K562 (cell line): ENCODE measurements around the gene STARD3NL. TPM values are rescaled to one million over a fixed set of nuclear protein-coding genes. Genes with fewer than 3 reads are reported as not detected.

Source experiments
- ATAC-seq: fragments of 200-7000 bp; cut with Tn5 transposase; 3 replicates; pipeline ENCODE4 v1.9.1; 2020; ENCODE audit warnings: moderate library complexity
- BruUV-seq: library from RNA; stranded (reverse); fragments of 400-500 nt; replicated peaks from 2 replicates; lab custom pipeline; 2021; lab: Mats Ljungman, UMichigan
- CTCF ChIA-PET: fragments of 300-600 bp; formaldehyde crosslinking; extraction: SDS; loops from one replicate; lab custom pipeline; 2021; ENCODE audit warnings: low intra/inter-chr PET ratio; lab: Yijun Ruan, JAX
- POLR2A ChIA-PET: fragments of 300-600, 350-650 bp; sonication (Branson Sonifier 250); formaldehyde crosslinking; extraction: SDS; loops from one replicate; lab custom pipeline; 2021; ENCODE audit warnings: antibody characterized with exemption, inconsistent platforms; lab: Yijun Ruan, JAX
- DNase-seq, 4 experiments: peaks; one replicate each; pipeline versions ENCODE4 v3.0.0 to v3.0.0-alpha.2; 2011 to 2018; ENCODE audit warnings: low spot score in 3 of 4, mixed read lengths in 3 of 4; ENCODE audit errors: extremely low read depth in 1 of 4
- FAIRE-seq: peaks from 2 replicates; lab custom pipeline; 2011; peaks lifted over from hg19 to GRCh38; lab: Jason Lieb, UNC
- H2AFZ ChIP-seq: 2 replicates; pipeline ENCODE4 v1.6.0; 2011; ENCODE audit warnings: low read depth, low read length, control low read depth, inconsistent platforms
- H3K27ac ChIP-seq: fragments of 200-600 bp; 3 replicates; pipeline ENCODE4 v1.8.0; 2011; ENCODE audit warnings: low read depth, mild to moderate bottlenecking, control low read depth, inconsistent platforms, low read length, moderate library complexity, mixed read lengths; ENCODE audit errors: extremely low read depth
- H3K27me3 ChIP-seq, 2 experiments: fragments of 300-600 bp in 1 of 2; 2 replicates in 1 of 2; 3 replicates in 1 of 2; pipeline versions ENCODE4 v1.6.0 to v1.8.0; 2011; ENCODE audit warnings: inconsistent platforms in 2 of 2, low read length in 2 of 2, mild to moderate bottlenecking in 1 of 2, mixed read lengths in 1 of 2, moderate library complexity in 1 of 2; ENCODE audit not compliant: control insufficient read depth in 2 of 2, insufficient read depth in 2 of 2
- H3K36me3 ChIP-seq: fragments of 300-600 bp; 3 replicates; pipeline ENCODE4 v1.8.0; 2011; ENCODE audit warnings: mild to moderate bottlenecking, low read length, inconsistent platforms; ENCODE audit not compliant: control insufficient read depth, insufficient read depth
- H3K4me1 ChIP-seq, 2 experiments: fragments of 200-600 bp in 1 of 2; replicated peaks in 1 of 2; 2 replicates in 1 of 2; 3 replicates in 1 of 2; pipeline versions ENCODE4 v1.5.1 to v1.8.0; 2011; ENCODE audit warnings: inconsistent platforms in 2 of 2, low read length in 2 of 2, mild to moderate bottlenecking in 1 of 2, mixed read lengths in 1 of 2, moderate library complexity in 1 of 2; ENCODE audit not compliant: control insufficient read depth in 2 of 2, insufficient read depth in 2 of 2
- H3K4me2 ChIP-seq: 2 replicates; pipeline ENCODE4 v1.6.1; 2011; ENCODE audit warnings: low read length, control low read depth, inconsistent platforms, mixed read lengths; ENCODE audit not compliant: insufficient read depth
- H3K4me3 ChIP-seq: fragments of 200-600 bp; sonication (generic), shearing (Covaris generic); 2 replicates; pipeline ENCODE4 v1.5.1; 2016; ENCODE audit warnings: control low read depth, inconsistent platforms
- H3K79me2 ChIP-seq: fragments of 200-600 bp; 3 replicates; pipeline ENCODE4 v1.8.0; 2011; ENCODE audit warnings: low read length, inconsistent platforms; ENCODE audit not compliant: control insufficient read depth, insufficient read depth
- H3K9ac ChIP-seq, 2 experiments: 2 replicates each; pipeline versions ENCODE4 v1.6.0 to v1.6.1; 2011; ENCODE audit warnings: low read depth in 2 of 2, low read length in 2 of 2, control low read depth in 1 of 2, inconsistent platforms in 1 of 2, mild to moderate bottlenecking in 1 of 2, mixed read lengths in 1 of 2; ENCODE audit not compliant: insufficient read depth in 1 of 2
- H3K9me1 ChIP-seq: one replicate; pipeline ENCODE4 v1.6.0; 2011; ENCODE audit warnings: inconsistent platforms, mild to moderate bottlenecking, low read length, moderate library complexity; ENCODE audit not compliant: control insufficient read depth, insufficient read depth
- H3K9me3 ChIP-seq: replicated peaks from 2 replicates; pipeline ENCODE4 v1.5.1; 2011; ENCODE audit warnings: low read depth, low read length, inconsistent platforms; ENCODE audit not compliant: control insufficient read depth, insufficient read depth
- H4K20me1 ChIP-seq: replicated peaks from 2 replicates; pipeline ENCODE4 v1.6.1; 2011; ENCODE audit warnings: low read length, inconsistent platforms, mixed read lengths; ENCODE audit not compliant: control insufficient read depth, insufficient read depth
- ARNT ChIP-seq, 2 experiments: fragments of 450-650 bp; IDR thresholded peaks; 2 replicates each; pipeline ENCODE4 v1.6.1; 2016; ENCODE audit warnings: mild to moderate bottlenecking in 1 of 2
- CREM ChIP-seq: IDR thresholded peaks from 2 replicates; pipeline ENCODE4 v1.6.1; 2014; ENCODE audit warnings: antibody characterized with exemption, low read depth
- ESRRB ChIP-seq: fragments of 250-450 bp; sonication (Bioruptor Pico); IDR thresholded peaks from 2 replicates; pipeline ENCODE4 v1.5.0; 2020; ENCODE audit warnings: mild to moderate bottlenecking, moderate library complexity, borderline replicate concordance
- KLF1 ChIP-seq: fragments of 450-650 bp; IDR thresholded peaks from 2 replicates; pipeline ENCODE4 v1.6.1; 2016; ENCODE audit warnings: missing genetic modification characterization, missing compliant biosample characterization
- MAFG ChIP-seq: fragments of 450-650 bp; conservative IDR thresholded peaks from 2 replicates; pipeline ENCODE4 v1.6.1; 2016; ENCODE audit warnings: missing genetic modification characterization, missing compliant biosample characterization
- RCOR1 ChIP-seq, 2 experiments: IDR thresholded peaks; 2 replicates each; pipeline ENCODE4 v1.6.1; 2012; ENCODE audit warnings: low read depth in 2 of 2, low read length in 2 of 2, borderline replicate concordance in 1 of 2, improper control_type of control experiment in 1 of 2
- STAG1 ChIP-seq: sonication (generic); formaldehyde crosslinking; IDR thresholded peaks from 2 replicates; pipeline ENCODE4 v1.5.0; 2020; ENCODE audit warnings: missing genetic modification reagents, borderline replicate concordance
- ZBED1 ChIP-seq: IDR thresholded peaks from 2 replicates; pipeline ENCODE4 v1.6.1; 2014
- ZNF699 ChIP-seq: fragments of 250-450 bp; sonication (Bioruptor Pico); IDR thresholded peaks from 2 replicates; pipeline ENCODE4 v1.8.0; 2021; ENCODE audit warnings: mild to moderate bottlenecking, moderate library complexity; ENCODE audit not compliant: insufficient replicate concordance
- ZNF79 ChIP-seq: fragments of 250-450 bp; sonication (Bioruptor Pico); IDR thresholded peaks from 2 replicates; pipeline ENCODE4 v1.4.0; 2020; ENCODE audit warnings: low read depth, mild to moderate bottlenecking, moderate library complexity
- WGBS: fragments of 100-300 bp; shearing (Covaris generic); methylation state at CpG from one replicate; pipeline ENCODE4 v1.1.6; 2016; ENCODE audit warnings: low coverage, mixed read lengths; ENCODE audit not compliant: insufficient coverage; ENCODE audit errors: missing lambda C conversion rate; 5-methylcytosine and 5-hydroxymethylcytosine counted together
- in situ Hi-C: fragments of 300-500 bp; cut with MboI; formaldehyde crosslinking; loops from 4 replicates; pipeline ENCODE4 v1.15.0; 2018; ENCODE audit warnings: inconsistent platforms, mixed read lengths
- intact Hi-C: fragments of 100-400 bp; cut with micrococcal nuclease; formaldehyde crosslinking; loops from 2 replicates; pipeline ENCODE4 v1.14.2; 2022
- polyA plus RNA-seq, 8 experiments: library from polyadenylated mRNA; depleted of rRNA in 4 of 8; stranded (reverse) in 5 of 8; unstranded in 3 of 8; fragments of >200 nt; fragmentation: Nextera tagmentation in 2 of 8; fragmentation: Illumina TruSeq in 1 of 8; extraction: Ambion mirVana in 2 of 8; extraction: Trizol in 1 of 8; gene quantifications; 2 replicates each; pipeline versions ENCODE4 v1.2.1 to v1.2.3, GENCODE V29; 2011 to 2014; ENCODE audit warnings: inconsistent platforms in 1 of 8, missing spikeins in 1 of 8
- total RNA-seq, 7 experiments: library from RNA; depleted of rRNA in 6 of 7; stranded (reverse); fragments of >200 nt in 6 of 7; fragmentation: Illumina TruSeq in 2 of 7; extraction: Trizol in 2 of 7; gene quantifications; 2 replicates each; pipeline versions ENCODE4 v1.2.1 to v1.2.3, GENCODE V29; 2011 to 2021; ENCODE audit warnings: low replicate concordance in 1 of 7
- TF ChIP-seq, protein P1 (sequence below): sonication (generic); formaldehyde crosslinking; IDR thresholded peaks from 2 replicates; pipeline ENCODE4 v1.9.0; 2022; ENCODE audit warnings: mild to moderate bottlenecking, missing genetic modification reagents
- TF ChIP-seq, protein P2 (sequence below): fragments of 450-650 bp; formaldehyde crosslinking; IDR thresholded peaks from 2 replicates; pipeline ENCODE4 v1.4.0; 2020; ENCODE audit warnings: mild to moderate bottlenecking
- TF ChIP-seq, protein P3 (sequence below): fragments of 250-450 bp; sonication (Bioruptor Pico); IDR thresholded peaks from 2 replicates; pipeline ENCODE4 v1.4.0; 2020; ENCODE audit warnings: mild to moderate bottlenecking, moderate library complexity, borderline replicate concordance

The STARD3NL gene
- total and polyA plus RNA-seq, 9 of the 15 experiments (the other 6 are each of a cell fraction or from before 2014, with no cell fraction given) = 42.2 to 90.0 (median 57.6) TPM

DNA sequence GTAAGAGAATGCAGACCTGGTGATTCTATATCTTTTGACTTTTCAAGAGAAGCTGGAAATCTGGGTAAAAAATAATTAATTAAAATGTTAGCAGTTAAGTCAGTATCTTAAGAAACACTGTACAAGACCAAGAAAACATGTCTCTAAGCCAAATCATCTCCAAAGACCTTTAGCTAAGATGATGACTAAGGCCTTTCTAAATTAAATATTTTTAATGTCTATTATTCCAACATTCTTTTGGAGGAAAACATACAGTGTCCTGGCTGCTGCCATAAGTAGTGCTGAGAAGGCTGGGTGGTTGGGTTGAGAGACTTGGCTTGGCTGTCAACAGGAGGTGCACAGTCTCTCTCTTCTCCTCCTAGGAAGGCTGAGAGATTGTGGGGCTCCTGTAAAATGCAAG is 20.3 kb downstream of the STARD3NL start:
- peaks cover 3% of the 10 kb centered on the region; the same call in 1 of the 3 replicates for H3K36me3 ChIP-seq
- FAIRE-seq (no peak), DNase-seq (no peak), ATAC-seq (no peak; the same call in 2 of the 3 replicates)
- no TSS peak for BruUV-seq
- ChIA-PET POLR2A (interaction anchor here (3.2 kb wide), 1 partner anchor 11 kb away, joined by 15 read pairs; no protein-coding TSS in a partner anchor), CTCF (no interaction called here)
- H3K4me1 ChIP-seq = no peaks in the 10 kb centered on the region
- H3K9ac ChIP-seq = no peak overlapping the region
- no peak overlapping the region for H3K27ac ChIP-seq
- no peak overlapping the region for H3K4me3 ChIP-seq
- H2AFZ ChIP-seq = no peak overlapping the region
- intact Hi-C loops = no loop called here
- TF ChIP-seq, protein P1, sequence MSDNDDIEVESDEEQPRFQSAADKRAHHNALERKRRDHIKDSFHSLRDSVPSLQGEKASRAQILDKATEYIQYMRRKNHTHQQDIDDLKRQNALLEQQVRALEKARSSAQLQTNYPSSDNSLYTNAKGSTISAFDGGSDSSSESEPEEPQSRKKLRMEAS (CRISPR knock-in tag) = no peak
- 0 out of 2 replicates have a peak, but pooled peaks have one; percentile 6 for TF ChIP-seq MAFG (tag)
- H3K27me3 ChIP-seq = no peaks in the 10 kb centered on the region
- H3K79me2 ChIP-seq = peaks cover 24% of the 10 kb centered on the region; the same call in 2 of the 3 replicates
- peaks cover 4% of the 10 kb centered on the region; the same call in 1 of the 2 replicates for H4K20me1 ChIP-seq
- no peaks in the 10 kb centered on the region for H3K9me3 ChIP-seq
- H3K4me2 ChIP-seq = no peak overlapping the region
- in situ Hi-C loops = no loop called here
- no peaks in the 10 kb centered on the region for H3K9me1 ChIP-seq

DNA sequence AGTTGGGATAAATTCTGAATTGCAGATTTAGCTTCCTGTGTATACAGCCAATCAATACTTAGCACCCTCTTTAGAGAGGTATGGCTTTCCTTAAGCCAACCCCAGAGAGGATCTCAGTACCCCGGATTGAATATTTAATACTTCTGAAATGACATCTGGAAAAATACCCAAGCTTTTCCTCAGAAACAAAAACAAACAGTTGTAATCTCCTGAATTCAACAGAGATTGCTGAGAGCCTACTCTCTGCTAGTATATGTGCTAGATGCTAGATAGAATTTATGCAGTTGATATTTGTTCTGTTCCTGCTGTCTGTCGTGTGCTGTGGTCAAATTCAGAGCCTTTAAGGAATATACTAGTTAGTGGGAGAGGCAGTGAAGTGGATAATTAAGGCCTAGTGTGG is 21.1 kb downstream of the STARD3NL start:
- no peak; the same call in 2 of the 3 replicates for ATAC-seq
- in situ Hi-C loops = no loop called here
- peaks cover 20% of the 10 kb centered on the region; the same call in 2 of the 3 replicates for H3K79me2 ChIP-seq
- POLR2A ChIA-PET = interaction anchor here (0.6 to 3.2 kb wide), 3 partner anchors 12 to 329 kb away, joined by 3 to 15 read pairs (median 3); no protein-coding TSS in a partner anchor
- H3K9me1 ChIP-seq = no peaks in the 10 kb centered on the region
- no peak overlapping the region for H3K27ac ChIP-seq
- intact Hi-C loops = no loop called here
- DNase-seq = no peak
- no peaks in the 10 kb centered on the region for H3K27me3 ChIP-seq
- no TSS peak for BruUV-seq
- no peak overlapping the region for H2AFZ ChIP-seq
- no peak overlapping the region for H3K4me3 ChIP-seq
- H3K9ac ChIP-seq = no peak overlapping the region
- H3K4me1 ChIP-seq = no peaks in the 10 kb centered on the region
- CTCF ChIA-PET = no interaction called here
- peaks cover 4% of the 10 kb centered on the region; the same call in 1 of the 2 replicates for H4K20me1 ChIP-seq
- H3K36me3 ChIP-seq = peaks cover 3% of the 10 kb centered on the region; the same call in 1 of the 3 replicates
- TF ChIP-seq, protein P2, sequence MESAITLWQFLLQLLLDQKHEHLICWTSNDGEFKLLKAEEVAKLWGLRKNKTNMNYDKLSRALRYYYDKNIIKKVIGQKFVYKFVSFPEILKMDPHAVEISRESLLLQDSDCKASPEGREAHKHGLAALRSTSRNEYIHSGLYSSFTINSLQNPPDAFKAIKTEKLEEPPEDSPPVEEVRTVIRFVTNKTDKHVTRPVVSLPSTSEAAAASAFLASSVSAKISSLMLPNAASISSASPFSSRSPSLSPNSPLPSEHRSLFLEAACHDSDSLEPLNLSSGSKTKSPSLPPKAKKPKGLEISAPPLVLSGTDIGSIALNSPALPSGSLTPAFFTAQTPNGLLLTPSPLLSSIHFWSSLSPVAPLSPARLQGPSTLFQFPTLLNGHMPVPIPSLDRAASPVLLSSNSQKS (CRISPR knock-in tag) = no peak
- TF ChIP-seq KLF1 (tag) (no peak), CREM (no peak), ZNF699 (no peak), RCOR1 (IDR thresholded peaks at IDR 0.05; ENCODE audit: borderline replicate concordance in 1 of 2, low read depth in 2 of 2, low read length in 2 of 2) (no peak), STAG1 (no peak), ESRRB (CRISPR knock-in tag) (no peak), ZBED1 (no peak), ZNF79 (CRISPR knock-in tag) (no peak), ARNT (IDR thresholded peaks at IDR 0.05) (no peak)
- TF ChIP-seq, protein P3, sequence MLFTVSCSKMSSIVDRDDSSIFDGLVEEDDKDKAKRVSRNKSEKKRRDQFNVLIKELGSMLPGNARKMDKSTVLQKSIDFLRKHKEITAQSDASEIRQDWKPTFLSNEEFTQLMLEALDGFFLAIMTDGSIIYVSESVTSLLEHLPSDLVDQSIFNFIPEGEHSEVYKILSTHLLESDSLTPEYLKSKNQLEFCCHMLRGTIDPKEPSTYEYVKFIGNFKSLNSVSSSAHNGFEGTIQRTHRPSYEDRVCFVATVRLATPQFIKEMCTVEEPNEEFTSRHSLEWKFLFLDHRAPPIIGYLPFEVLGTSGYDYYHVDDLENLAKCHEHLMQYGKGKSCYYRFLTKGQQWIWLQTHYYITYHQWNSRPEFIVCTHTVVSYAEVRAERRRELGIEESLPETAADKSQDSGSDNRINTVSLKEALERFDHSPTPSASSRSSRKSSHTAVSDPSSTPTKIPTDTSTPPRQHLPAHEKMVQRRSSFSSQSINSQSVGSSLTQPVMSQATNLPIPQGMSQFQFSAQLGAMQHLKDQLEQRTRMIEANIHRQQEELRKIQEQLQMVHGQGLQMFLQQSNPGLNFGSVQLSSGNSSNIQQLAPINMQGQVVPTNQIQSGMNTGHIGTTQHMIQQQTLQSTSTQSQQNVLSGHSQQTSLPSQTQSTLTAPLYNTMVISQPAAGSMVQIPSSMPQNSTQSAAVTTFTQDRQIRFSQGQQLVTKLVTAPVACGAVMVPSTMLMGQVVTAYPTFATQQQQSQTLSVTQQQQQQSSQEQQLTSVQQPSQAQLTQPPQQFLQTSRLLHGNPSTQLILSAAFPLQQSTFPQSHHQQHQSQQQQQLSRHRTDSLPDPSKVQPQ (CRISPR knock-in tag) = no peak
- H3K9me3 ChIP-seq = no peaks in the 10 kb centered on the region
- 20% methylated on average over 2 of the region's 2 CpGs for WGBS
- no peak for FAIRE-seq
- H3K4me2 ChIP-seq = no peak overlapping the region
